HG03457 (cell line): ENCODE data around the gene TSPAN9.

Experiments used
- ATAC-seq: cut with Tn5 transposase; IDR thresholded peaks from one replicate; pipeline ENCODE4 v1.9.1; 2021; ENCODE audit warnings: moderate number of reproducible peaks; ENCODE audit not compliant: unreplicated experiment

The TSPAN9 gene

DNA sequence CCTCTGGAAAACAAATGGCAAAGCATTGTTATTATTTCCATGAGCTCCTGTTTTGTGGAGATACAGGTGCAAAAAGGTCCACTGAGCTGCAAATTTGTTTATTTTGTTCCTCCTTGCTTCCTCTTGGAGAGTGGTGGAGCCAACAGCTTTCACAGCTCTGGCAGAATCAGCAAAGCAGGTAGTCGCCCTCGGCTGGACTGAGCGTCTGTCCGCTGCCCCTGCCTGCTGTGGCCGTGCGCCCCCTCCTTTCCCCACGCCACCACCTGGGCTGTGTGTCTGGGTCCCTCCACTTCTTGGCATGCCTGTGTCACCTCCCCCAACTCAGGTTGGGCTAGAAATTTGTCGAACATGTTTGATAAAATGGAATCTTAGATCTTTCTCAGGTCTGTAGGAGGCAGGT is 188.2 kb downstream of the TSPAN9 start:
- no peak for ATAC-seq

DNA sequence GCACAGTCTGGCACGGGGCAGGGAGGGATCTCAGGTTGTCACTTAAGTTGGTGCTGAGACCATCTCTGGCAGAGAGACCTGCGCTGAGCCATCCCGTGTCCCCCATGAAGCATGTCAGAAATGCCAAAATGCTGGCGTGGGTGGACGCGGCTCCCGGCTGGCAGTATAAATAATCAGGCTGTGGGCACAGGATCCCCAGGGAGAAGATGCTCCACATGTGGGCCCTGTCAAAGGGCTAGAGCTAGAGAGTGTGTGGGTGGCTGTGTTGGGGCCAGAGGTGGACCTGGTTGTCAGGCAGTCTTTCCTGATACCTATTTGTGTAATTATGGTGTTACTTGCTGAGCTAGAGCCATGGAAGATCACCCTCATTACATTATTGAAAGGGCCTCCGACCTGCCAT is 189.5 kb downstream of the TSPAN9 start:
- ATAC-seq = no peak

DNA sequence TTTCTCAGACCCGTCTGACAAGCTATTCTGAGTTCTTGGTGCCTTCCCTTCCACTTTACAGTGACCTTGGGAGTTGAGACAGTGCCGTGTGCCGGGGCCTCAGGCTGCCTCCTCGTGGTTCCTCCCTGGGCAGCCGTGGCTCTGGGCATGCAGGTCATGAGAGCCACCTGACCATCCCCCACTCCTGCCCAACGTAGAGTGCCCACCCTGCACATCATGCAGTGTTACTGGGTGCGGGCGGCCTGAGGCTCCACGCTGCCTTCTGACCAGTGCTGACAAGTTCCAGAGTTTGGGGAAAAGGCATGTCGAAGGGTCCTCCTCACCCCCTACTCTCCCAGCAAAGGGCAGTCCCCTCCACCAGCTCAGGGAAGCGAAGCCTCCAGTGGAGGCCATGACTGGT is 190.5 kb downstream of the TSPAN9 start:
- no peak for ATAC-seq

DNA sequence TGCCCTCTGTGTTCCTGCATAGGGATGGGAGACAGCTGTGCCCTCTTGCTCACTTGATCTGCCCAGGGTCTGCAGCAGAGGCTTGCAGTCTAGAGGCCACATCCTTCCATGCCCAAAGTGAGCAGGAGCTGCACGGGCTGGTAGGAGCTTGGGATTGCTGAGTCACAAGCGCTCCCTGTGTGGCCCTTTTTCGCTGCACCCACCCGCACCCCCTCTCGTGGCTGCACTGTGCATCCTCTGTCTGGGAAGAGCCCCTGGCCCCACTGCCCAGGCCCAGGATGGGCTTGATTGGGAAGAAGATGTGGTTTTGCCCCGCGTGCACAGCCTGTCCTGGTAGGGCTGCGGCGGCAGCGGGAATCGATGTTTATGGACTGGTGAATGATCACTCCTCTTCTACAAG is 192.4 kb downstream of the TSPAN9 start:
- ATAC-seq = no peak

DNA sequence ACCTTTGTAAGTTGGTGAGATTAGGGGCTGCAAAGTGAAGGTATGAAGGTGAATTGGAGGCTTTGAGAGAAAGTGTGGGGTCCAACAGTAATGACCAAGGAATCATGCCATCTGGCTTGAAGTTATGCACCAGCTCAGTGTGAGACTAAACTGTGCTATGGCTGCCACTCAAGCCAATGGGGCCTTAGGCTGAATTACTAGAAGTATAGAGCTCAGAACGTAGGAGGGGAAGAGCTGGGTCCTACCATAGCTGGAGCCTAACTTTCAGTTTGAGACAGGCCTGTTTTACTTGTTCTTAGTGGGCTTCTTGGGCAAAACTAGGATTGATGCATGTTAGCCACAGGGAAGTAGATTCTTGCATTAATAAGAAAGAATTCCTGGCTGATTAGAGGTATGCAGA is 194.0 kb downstream of the TSPAN9 start:
- ATAC-seq = no peak

DNA sequence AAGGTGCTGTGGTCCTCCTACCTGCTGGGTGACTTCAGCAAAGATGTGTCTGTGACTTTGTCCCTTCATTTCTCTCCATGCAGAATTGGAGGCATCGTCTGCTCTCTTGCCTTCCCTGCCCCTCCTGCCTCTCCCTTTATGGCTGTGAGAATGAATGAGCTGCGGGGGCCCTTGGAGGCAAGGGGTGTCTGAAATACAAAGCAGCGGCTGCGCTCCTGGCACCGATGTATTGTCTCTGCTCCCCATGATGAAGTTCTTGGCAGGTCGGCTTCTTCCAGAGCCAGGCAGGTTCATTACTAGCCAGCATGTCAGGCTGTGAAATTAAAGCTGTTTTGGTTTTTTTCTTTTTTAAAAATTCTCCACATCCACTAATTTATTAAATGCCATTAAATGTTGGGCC is 194.5 kb downstream of the TSPAN9 start:
- ATAC-seq = no peak

DNA sequence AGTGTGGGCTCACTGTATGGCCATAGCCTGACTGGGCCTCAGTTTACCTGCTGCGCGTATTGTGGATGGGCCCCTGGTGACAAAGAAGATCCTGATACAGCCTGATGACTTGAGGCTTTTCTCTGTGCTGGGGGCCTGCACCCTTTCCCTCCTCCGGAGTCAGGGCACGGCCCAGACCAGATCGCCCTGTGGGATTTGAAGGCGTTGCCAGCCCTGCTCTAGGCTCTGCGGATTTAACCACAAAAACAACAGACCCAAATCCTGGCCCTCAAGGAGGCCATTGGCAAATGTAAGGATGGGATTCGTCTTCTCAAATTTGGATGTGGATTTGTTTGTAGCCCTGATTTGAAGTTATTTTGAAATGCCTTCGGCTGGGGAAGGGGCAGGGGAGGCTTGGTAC is 195.8 kb downstream of the TSPAN9 start:
- no peak for ATAC-seq

DNA sequence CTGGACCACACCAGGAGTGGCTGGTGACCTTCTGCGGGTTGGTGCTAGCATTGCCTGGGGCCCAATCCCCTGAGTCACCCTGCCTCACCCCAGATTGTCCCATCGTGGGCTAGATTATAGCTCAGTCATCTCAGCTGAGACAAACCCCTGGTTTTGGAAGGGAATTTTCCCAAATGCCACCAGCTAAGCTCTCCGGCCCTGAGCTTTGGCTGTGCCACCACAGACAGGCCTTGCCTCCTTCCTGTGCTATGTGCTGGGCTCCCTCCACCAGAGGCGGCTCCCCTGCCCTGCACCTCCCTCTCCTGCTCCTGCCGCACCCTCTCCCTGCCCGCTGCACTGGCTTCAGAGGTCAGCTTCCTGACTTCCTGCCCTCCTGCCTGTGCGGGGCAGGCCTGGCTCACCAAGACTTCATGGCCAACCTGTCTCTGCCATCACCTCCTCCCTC is 196.3 kb downstream of the TSPAN9 start:
- ATAC-seq = no peak

DNA sequence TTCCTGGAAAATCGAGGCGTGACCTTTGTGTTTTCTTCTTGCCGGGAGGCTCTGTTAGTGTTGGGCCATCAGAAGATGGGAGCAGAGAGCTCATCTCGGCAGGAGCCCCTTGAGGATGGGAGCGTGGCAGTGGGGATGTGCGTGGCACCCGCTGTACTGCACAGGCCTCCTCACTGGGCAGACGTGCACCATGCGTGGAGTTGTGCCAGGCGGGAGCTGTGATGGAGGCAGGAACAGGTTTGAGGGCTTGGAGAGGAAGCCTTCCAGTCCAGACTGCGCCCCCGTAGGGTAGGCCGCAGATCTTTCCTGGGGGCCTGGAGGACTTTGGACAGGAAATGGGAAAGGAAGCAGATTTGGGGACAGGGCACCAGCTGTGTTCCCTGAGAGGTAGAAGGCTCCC is 197.5 kb downstream of the TSPAN9 start:
- no peak for ATAC-seq

DNA sequence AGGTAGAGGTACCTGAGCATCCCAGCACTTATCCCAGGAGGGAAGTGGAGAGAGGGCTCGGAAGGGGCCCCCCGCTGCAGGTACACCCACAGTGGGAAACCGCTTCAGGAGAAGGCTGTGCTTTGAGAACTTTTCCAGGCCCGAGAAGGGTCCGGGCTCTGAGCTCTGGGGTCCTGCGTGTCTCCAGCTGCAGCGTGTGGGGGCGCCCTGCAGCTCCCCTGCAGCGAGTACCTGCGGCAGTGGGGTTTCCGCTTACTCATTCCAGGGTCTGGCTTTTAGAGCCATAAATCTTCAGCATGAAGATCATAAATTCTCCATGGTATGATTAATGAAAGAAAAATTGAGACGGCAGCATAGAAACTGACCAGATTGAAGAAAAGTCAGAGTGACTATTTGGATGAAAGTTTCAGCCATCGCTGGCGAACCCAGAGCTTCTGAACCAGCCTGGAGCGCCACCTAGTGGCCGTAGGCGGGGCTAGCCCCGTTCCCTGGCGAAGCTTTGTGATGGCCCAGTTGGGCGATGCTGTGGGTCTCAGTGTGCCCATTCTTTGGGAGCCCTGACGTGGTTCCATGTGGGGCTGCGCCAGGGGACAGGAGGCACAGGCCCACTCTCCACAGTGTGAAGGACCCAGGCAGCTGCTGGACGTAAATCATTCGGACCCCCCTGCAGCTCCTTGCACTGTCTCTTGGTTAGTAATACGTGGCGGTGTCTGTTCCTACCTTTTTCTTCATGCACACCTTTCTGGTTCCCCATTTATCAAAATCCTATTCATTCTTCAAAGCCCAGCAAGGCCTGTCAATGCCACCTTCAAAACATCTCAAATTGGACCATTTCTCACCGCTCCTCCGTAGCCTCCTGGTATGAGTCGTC is 198.2 kb downstream of the TSPAN9 start:
- no peak for ATAC-seq

DNA sequence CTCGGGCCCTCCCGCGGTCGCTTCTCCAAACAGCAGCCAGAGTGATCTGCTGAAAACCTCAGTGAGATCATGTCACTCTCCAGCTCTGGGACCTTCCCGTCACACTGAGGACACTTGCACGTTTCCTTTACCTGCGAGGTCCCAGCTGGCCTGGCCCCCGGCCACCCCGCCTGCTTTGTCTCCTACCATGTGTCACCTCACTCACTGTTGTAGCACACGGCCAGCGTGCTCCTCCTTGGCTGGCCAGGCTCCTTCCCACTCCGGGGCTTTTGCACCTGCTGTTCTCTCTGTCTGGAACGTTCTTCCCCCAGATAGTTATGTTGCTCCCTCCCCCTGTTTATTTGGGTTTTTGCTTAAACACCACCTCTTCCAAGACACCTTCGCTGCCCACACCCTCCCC is 199.0 kb downstream of the TSPAN9 start:
- no peak for ATAC-seq

DNA sequence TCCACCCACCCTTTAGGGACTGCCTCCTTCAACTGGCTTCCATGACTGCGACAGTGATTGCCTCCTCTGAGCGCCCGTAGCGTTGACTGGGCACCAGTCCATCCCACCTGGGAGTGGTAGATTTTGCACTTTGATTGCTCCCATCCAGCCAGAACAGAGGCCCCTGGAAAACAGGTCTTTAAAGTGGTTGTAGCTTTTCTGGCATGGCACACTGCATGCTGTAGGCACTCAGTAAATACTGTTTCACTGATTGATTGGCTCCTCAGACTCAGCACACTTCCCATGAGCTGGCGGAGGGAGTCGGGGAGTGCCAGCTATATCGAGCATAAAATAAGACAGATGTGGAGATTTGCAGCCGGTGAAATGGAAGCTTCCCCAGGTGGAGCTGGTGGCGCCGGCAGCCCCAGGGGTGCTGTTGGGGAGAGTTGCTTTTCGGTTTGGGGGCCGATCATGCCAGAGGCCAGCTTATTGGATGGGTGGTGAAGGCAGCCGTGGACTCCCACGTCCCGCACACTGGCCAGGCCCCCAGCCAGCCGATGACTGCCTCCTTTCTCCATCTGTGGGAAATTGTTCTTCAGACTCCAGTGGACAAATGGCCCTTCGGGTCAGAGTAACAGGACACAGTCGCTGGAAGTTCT is 200.2 kb downstream of the TSPAN9 start:
- ATAC-seq = no peak

DNA sequence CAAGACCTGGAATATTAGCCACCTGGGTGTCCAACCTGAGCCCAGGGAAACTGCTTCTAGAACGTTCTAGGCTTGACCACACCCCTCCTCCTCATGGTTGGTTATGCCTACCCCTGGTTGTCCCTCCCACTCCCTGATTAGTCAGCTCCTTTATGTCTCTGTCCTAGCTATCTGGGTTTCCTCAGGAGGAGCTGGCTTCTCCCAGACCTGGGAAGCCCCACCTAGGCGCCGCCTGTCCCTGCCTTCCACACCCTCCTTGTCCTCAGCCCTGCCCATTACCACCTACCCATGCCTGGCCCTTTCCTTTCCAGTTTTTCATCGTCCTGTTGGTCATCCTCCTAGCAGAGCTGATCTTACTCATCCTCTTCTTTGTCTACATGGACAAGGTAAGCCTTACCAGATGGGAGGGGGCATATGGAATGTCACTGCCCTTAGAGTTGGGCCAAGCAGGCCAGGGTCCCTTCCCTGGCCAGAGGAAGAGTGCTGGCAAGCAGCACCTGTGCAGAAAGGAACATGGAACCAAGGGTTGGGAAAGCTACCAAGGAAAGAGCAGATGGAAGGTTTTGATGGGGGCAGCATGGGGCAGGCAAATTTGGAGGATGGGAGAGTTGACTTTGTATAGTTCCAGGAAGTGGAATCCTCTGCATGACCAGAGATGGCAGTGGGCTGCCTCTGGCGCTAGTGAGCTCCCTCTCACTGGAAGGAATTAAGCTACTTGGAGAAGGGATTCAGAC is 201.7 kb downstream of the TSPAN9 start:
- ATAC-seq = no peak

DNA sequence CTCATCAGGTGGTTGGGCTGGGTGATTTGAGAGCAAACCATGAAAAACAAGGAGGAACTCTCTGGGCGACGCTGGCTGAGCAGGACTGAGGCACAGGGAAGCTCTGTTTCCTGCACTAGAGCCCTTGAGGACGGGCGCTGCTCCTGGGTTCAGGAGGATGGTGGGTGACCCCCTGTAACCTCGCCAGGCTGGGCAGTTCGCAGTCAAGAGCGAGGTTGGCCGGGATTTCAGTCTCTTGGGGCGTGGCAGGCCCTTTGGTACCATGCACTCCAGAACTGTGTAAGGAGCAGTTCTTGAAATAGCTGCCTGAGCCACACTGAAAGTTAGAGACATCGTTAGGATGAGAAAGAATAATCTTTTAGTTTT is 202.2 kb downstream of the TSPAN9 start:
- no peak for ATAC-seq

DNA sequence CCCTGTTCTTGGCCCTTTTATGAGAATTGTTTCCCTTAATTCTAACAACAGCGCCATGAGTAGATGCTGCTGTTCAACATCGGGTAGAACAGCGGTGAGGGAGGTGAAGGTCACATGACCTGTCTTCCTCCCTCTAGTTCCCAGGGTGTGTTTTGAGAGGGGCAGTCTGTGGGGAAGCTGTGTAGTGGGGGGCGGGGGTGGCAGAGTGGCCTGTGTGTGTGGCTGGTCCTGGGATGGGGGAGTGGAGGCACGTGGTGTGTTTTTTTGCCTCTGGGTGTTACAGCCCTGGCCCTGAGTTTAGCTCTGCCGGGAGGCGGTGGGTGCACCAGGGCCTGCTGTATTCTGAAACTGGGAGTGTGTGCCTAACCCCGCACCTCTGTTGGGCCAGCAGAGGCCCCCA is 202.7 kb downstream of the TSPAN9 start:
- no peak for ATAC-seq

DNA sequence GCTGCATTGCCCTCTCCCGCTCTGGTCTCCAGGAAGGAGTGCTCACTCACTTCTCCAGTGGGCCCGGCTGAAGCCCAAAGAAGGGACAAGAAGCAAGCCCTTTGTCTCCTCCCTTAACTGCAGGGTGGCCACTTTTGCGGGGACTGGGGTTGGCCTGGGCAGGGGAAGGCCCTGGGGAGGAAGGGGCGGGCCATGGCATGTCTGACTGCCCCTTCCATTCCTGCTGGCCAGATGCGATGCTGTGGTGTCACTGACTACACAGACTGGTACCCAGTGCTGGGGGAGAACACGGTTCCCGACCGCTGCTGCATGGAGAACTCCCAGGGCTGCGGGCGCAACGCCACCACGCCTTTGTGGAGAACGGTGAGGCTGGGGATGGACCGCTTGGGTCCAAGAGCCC is 203.8 kb downstream of the TSPAN9 start:
- no peak for ATAC-seq

DNA sequence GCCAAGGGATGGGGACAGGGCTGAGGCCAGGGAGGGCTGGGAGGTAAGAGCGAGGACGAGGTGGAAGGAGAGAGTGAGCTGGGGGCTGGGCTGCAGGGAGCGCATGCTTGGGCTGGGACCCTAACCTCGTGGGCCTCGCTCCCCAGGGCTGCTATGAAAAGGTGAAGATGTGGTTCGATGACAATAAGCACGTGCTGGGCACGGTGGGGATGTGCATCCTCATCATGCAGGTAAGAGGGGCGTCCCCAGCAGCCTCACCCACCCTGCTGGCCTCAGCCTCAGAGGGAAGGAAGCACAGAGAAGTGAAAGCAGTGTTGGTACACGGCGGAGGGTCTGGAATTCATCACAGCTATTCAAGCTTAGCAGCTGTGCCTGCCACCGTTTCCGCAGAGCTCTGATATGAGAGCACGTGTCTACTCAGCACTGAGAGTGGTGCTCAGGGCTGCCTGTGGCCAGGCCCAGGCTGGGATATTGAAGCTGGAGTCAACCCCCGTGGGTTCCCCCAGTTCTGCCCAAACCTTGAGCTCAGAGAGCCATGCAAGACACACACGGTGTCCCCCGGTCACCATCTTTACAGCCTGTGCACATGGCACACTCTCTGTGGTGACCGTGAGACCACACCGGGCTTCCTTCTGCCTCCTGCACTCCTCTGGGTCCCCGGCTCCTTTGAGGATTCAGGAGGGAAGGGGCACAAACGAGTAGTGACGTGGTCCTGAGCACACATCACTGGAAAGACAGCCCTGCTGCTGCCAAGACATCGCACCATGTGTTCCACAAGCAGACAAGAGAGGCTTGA is 204.6 kb downstream of the TSPAN9 start:
- ATAC-seq = no peak

DNA sequence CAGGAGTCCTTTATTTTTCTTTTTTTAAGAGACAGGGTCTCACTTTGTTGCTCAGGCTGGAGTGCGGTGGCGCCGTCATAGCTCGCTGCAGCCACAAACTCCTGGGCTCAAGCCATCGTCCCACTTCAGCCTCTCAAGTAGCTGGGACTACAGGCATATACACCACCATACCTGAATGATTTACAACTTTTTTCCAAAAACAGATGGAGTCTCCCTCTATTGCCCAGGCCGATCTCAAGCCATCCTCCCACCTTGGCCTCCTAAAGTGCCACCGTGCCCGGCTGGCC is 205.1 kb downstream of the TSPAN9 start:
- ATAC-seq = no peak

DNA sequence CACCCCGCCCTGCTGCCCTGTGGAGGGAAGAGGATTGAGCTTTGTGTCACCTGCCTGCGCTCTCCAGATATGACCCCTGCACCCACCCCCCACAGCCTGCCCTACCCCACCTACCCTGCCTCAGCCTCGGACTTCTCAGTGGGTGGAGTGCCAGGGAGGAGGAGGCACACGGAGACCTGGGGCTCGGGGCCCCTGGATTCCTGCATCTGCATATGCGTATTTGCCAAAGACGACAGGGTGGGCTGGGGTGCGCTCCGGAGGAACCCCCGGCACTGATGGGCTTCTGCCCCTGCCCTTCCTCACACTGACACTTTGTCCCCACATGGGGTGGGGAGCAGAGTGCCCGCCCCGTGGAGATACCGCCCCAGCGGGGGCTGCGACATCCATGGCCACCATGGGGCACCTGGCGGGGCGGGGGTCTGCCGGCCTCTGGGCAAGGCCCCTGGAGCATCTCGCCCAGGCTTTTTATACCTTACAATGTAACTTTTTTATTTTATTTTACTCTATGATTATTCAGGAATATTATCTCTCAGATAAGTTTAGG is 206.0 kb downstream of the TSPAN9 start:
- no peak for ATAC-seq

DNA sequence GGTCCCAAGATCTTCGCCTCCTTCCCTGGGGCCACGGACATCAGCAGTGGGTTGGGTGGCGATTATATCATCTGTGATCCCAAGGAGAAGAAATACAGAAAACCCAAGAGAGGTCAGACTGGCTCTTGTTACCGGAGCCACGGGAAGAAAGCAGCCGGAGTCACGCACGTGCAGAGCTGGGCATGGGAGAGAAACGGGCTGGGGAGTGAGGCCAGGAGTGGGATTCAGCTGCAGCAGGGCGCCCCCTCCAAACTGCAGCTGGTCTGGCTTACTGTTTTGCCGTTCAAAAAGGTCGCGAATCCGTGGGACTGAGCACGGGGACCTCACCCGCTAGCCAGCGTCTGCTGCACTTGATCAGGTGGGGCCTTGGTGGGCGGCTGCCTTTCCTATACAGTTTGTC is 207.2 kb downstream of the TSPAN9 start:
- ATAC-seq = no peak

DNA sequence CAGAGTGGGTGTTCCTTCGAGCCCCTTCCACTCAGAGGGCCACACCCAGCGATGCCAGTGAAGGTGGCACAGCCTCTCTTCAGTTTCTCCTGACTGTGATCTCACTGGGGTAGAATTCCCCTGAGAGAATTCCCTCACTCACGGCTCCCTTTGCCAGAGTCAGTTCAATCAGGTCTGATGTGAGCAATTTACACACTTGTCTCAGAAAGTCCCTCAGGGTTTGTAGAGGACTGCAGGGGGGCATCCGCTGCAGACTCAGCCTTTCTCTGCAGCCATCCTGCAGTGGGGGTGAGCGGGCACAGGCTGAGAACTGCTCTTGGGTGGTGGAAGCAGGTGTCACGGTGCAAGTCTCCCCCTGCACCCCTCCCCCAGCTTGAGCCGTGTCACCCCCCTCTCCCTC is 208.4 kb downstream of the TSPAN9 start:
- no peak for ATAC-seq
